ENCODE data around the gene MANBA. TPM values are rescaled to one million over a fixed set of nuclear protein-coding genes. Genes with fewer than 3 reads are reported as not detected.
A peak's percentile ranks its signal among the peaks of the same experiment; 100 is the strongest.
"Not testable (repeated sequence)": the region's sequence is repeated elsewhere in the genome, so short reads cannot be mapped to it uniquely, and the experiment has no call there.

The MANBA gene
- total RNA-seq, 1 experiment from 2014 or later: 3.1 TPM

- H3K4me3 ChIP-seq: no peak overlapping the region
- DNase-seq: peak; percentile 30
- H3K27me3 ChIP-seq: no peaks in the 10 kb centered on the region
- H3K36me3 ChIP-seq: no peaks in the 10 kb centered on the region
- no peaks in the 10 kb centered on the region for H3K9me3 ChIP-seq
These were observed 137.1 kb downstream of the MANBA start for GRCh38 chr4:102623622-102624021.

- Histone ChIP-seq H3K4me3 (no peak overlapping the region), H3K36me3 (no peaks in the 10 kb centered on the region), H3K27me3 (no peaks in the 10 kb centered on the region)
These were observed 139.9 kb downstream of the MANBA start for GRCh38 chr4:102620697-102621497.

GRCh38 chr4:102619776-102620631 is 140.8 kb downstream of the MANBA start:
- not testable (repeated sequence) for H3K9me3 ChIP-seq, H3K4me3 ChIP-seq, H3K27me3 ChIP-seq, H3K36me3 ChIP-seq
- DNase-seq: peak; percentile 1

More at GRCh38 chr4:102620697-102621497, 139.9 kb downstream of the MANBA start:
- no peaks in the 10 kb centered on the region for H3K9me3 ChIP-seq
- peak; percentile 17 for DNase-seq

GRCh38 chr4:102619021-102619420 is 141.7 kb downstream of the MANBA start:
- DNase-seq, H3K27me3 ChIP-seq, H3K9me3 ChIP-seq, H3K4me3 ChIP-seq, H3K36me3 ChIP-seq: not testable (repeated sequence)

- Histone ChIP-seq H3K9me3 (no peaks in the 10 kb centered on the region), H3K4me3 (no peak overlapping the region), H3K36me3 (no peaks in the 10 kb centered on the region; the same call in 1 of the 2 replicates), H3K27me3 (no peaks in the 10 kb centered on the region)
- DNase-seq: no peak
These were observed 144.1 kb downstream of the MANBA start for GRCh38 chr4:102616636-102617035.

GRCh38 chr4:102614801-102615200 is 146.0 kb downstream of the MANBA start:
- no peaks in the 10 kb centered on the region; the same call in 1 of the 2 replicates for H3K36me3 ChIP-seq

DNA sequence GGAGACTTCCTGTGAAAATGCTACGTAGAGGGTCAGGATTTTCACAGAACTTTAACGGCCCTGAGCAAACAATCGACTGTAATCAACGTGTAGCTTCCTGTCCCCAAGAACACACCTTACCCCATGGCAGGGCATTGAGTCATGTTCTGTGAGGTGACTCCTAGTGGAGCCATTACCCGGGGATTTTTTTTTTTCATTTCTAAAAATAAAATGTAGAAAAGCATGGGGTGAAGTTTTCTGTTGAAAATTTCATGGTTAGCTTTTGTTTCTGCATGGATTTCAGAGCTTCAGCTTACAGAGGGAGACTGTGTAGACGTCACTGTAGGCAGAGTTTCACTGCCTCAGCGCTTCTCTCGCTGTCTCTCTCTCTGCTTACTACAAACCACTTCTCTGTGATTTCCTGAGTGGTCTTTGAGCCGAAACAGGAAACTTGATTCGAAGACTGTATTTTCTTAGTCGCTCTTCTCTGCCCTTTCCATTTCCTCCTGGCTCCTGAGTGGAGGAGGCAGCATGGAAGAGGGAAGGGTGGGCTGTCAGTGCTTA is 147.9 kb downstream of the MANBA start:
- Histone ChIP-seq H3K4me3 (no peak overlapping the region), H3K9me3 (no peaks in the 10 kb centered on the region), H3K36me3 (no peaks in the 10 kb centered on the region; the same call in 1 of the 2 replicates), H3K27me3 (no peaks in the 10 kb centered on the region)
- DNase-seq: no peak

More at GRCh38 chr4:102614801-102615200, 146.0 kb downstream of the MANBA start:
- DNase-seq: no peak
- Histone ChIP-seq H3K4me3 (no peak overlapping the region), H3K27me3 (no peaks in the 10 kb centered on the region), H3K9me3 (no peaks in the 10 kb centered on the region)

DNA sequence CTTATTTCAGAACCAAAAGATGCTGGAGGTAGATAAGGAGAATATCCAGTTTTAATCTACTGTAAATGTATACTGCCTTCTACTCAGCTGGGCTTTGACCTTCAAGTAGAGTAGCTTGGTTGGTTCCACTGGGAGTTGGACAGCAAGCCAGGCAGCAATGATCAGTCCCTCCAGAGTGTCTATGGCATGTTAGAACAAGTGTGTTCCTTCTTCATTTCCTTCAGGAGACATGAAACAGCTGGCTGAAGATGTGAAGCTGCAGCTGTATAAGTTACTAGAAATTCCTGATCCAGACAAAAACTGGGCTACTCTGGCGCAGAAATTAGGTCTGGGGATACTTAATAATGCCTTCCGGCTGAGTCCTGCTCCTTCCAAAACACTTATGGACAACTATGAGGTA is 148.6 kb downstream of the MANBA start:
- Histone ChIP-seq H3K27me3 (no peaks in the 10 kb centered on the region), H3K36me3 (peaks cover 2% of the 10 kb centered on the region; the same call in 1 of the 2 replicates), H3K9me3 (no peaks in the 10 kb centered on the region), H3K4me3 (no peak overlapping the region)
- DNase-seq: no peak

- Histone ChIP-seq H3K9me3 (no peaks in the 10 kb centered on the region), H3K36me3 (peaks cover 4% of the 10 kb centered on the region; the same call in 1 of the 2 replicates), H3K27me3 (no peaks in the 10 kb centered on the region), H3K4me3 (no peak overlapping the region)
- no peak for DNase-seq
These were observed 150.3 kb downstream of the MANBA start for GRCh38 chr4:102610476-102610875.

- Histone ChIP-seq H3K36me3 (peaks cover 5% of the 10 kb centered on the region; the same call in 1 of the 2 replicates), H3K27me3 (no peaks in the 10 kb centered on the region), H3K4me3 (no peak overlapping the region), H3K9me3 (no peaks in the 10 kb centered on the region)
- no peak for DNase-seq
These were observed 150.8 kb downstream of the MANBA start for GRCh38 chr4:102610007-102610406.

DNA sequence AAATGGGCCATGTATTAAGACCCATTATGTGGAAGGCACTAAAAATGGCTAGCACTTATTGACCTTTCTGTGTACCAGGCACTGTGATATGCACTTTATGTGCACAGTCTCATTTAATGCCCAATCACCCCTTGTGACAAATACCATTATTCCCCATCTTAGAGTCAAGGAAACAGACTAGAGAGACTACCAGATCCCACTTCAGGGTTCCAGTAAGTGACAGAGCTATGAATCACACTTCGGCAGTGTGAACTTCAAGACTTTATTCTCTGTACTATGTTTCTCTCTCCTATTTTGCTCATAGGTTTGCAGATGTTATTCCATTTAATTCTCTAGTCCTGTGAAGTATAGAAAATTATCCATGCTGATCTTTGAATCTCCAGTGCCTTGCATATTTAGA is 152.6 kb downstream of the MANBA start:
- DNase-seq: no peak
- H3K4me3 ChIP-seq: no peak overlapping the region
- H3K36me3 ChIP-seq: peaks cover 10% of the 10 kb centered on the region
- no peaks in the 10 kb centered on the region for H3K27me3 ChIP-seq
- no peaks in the 10 kb centered on the region for H3K9me3 ChIP-seq

DNA sequence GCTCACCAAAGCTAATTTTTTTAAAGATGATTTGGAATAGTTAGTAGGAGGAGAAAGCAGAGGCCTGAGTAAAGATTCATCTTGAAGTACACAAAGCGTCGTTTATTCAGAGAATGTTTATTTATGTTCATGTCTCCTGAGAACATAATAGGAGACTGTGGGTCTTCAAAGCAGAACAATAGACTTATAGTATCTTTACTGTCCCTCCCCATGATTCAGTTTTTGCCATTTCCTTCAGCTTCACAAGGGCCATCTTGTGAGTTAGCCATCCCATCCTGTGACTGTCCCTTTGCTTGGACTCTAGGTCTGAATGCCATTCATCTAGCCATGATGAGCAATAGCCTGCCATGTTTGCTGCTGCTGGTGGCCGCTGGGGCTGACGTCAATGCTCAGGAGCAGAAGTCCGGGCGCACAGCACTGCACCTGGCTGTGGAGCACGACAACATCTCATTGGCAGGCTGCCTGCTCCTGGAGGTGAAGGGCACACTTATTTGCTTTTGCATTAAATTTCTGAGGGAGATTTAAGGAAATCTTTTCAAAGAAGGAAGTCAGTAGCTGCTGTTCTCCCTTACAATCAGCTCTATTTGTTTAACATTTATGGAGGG is 153.8 kb downstream of the MANBA start:
- H3K9me3 ChIP-seq: no peaks in the 10 kb centered on the region
- no peak for DNase-seq
- H3K4me3 ChIP-seq: no peak overlapping the region
- H3K36me3 ChIP-seq: peaks cover 10% of the 10 kb centered on the region
- H3K27me3 ChIP-seq: no peaks in the 10 kb centered on the region

- H3K27me3 ChIP-seq: no peaks in the 10 kb centered on the region
- no peak for DNase-seq
- no peaks in the 10 kb centered on the region for H3K9me3 ChIP-seq
- H3K4me3 ChIP-seq: no peak overlapping the region
- peaks cover 10% of the 10 kb centered on the region for H3K36me3 ChIP-seq
These were observed 154.5 kb downstream of the MANBA start for GRCh38 chr4:102606261-102606660.

DNA sequence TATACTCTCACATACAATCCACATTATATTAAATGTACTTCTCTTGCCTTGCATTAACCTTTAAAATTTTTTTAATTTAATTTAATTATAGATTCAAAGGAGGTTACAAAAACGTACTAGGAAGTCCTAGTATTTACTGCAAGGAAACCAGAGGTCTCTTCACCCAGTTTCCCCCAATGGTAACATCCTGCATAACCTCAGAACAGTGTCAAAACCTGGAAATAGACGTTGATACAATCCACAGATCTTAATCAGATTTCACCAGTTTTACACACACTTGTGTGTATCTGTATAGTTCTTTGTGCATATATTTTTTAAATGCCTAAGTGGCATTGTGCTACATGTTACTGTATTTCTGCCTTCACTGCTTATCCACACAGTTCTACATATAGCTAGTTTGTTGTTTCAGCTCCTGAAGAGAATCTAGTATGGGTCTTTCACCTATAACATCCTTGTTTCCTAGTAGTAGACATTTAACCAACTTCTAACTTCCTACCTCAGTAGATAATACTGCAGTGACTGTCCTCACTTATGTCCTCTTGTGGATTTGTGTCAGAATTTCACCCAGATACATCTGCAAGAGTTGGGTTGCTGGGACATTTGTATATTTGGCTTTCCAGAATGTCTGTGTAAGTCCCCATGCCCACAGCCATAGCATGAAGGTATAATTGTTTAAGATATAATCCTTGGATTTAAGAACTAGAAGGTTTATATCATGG is 156.4 kb downstream of the MANBA start:
- Histone ChIP-seq H3K9me3 (no peaks in the 10 kb centered on the region), H3K4me3 (no peak overlapping the region), H3K27me3 (no peaks in the 10 kb centered on the region), H3K36me3 (peaks cover 10% of the 10 kb centered on the region)
- no peak for DNase-seq

GRCh38 chr4:102601586-102602227 is 159.1 kb downstream of the MANBA start:
- Histone ChIP-seq H3K36me3 (peaks cover 8% of the 10 kb centered on the region), H3K4me3 (no peak overlapping the region), H3K27me3 (no peaks in the 10 kb centered on the region), H3K9me3 (no peaks in the 10 kb centered on the region)
- DNase-seq: no peak

- no peak for DNase-seq
- Histone ChIP-seq H3K4me3 (no peak overlapping the region), H3K36me3 (peaks cover 16% of the 10 kb centered on the region)
These were observed 160.1 kb downstream of the MANBA start for GRCh38 chr4:102600689-102601088.

More at GRCh38 chr4:102600689-102601088, 160.1 kb downstream of the MANBA start:
- Histone ChIP-seq H3K9me3 (no peaks in the 10 kb centered on the region), H3K27me3 (no peaks in the 10 kb centered on the region)
